Panc1 (cell line): Measurements from ENCODE around the gene DBR1. TPM values are rescaled to one million over a fixed set of nuclear protein-coding genes. Genes with fewer than 3 reads are reported as not detected.

Source experiments
- ATAC-seq: fragments of 200-7000 bp; cut with Tn5 transposase; 2 replicates; pipeline ENCODE4 v1.9.1; 2020; ENCODE audit warnings: mild to moderate bottlenecking, moderate library complexity
- BruUV-seq: library from RNA; stranded (reverse); fragments of 400-500 nt; replicated peaks from 2 replicates; lab custom pipeline; 2021; lab: Mats Ljungman, UMichigan
- CTCF ChIA-PET: fragments of 300-600 bp; sonication (Branson Sonifier 250); formaldehyde crosslinking; loops from one replicate; lab custom pipeline; 2022; ENCODE audit warnings: antibody characterized with exemption; lab: Charles Lee
- POLR2A ChIA-PET: fragments of 300-600 bp; sonication (Branson Sonifier 250); formaldehyde crosslinking; loops from one replicate; lab custom pipeline; 2022; ENCODE audit warnings: antibody characterized with exemption; lab: Charles Lee
- DNase-seq: peaks from one replicate; pipeline ENCODE4 v3.0.0-alpha.2; 2010; ENCODE audit warnings: low read depth, low spot score
- H3K27ac ChIP-seq: 2 replicates; pipeline ENCODE4 v1.5.1; 2011; ENCODE audit warnings: mild to moderate bottlenecking, low read length, inconsistent platforms
- H3K27me3 ChIP-seq: fragments of 200-500 bp; sonication (Bioruptor generic); 2 replicates; pipeline ENCODE4 v1.6.0; 2014; ENCODE audit warnings: low read length, inconsistent platforms; ENCODE audit not compliant: control insufficient read depth, insufficient read depth
- H3K36me3 ChIP-seq: fragments of 200-500 bp; sonication (Bioruptor generic); 2 replicates; pipeline ENCODE4 v1.5.1; 2014; ENCODE audit warnings: inconsistent platforms, mild to moderate bottlenecking, low read length, moderate library complexity; ENCODE audit not compliant: control insufficient read depth, insufficient read depth
- H3K4me1 ChIP-seq: 2 replicates; pipeline ENCODE4 v1.5.1; 2011; ENCODE audit warnings: inconsistent platforms, mild to moderate bottlenecking, low read length, moderate library complexity; ENCODE audit not compliant: control insufficient read depth, insufficient read depth
- H3K4me3 ChIP-seq, 2 experiments: 2 replicates each; pipeline ENCODE4 v1.5.1; 2011 to 2012; ENCODE audit warnings: low read depth in 2 of 2, low read length in 2 of 2, mild to moderate bottlenecking in 2 of 2, inconsistent platforms in 1 of 2, moderate library complexity in 1 of 2
- H3K9me3 ChIP-seq: fragments of 200-500 bp; sonication (Bioruptor generic); 2 replicates; pipeline ENCODE4 v1.5.1; 2014; ENCODE audit warnings: low read depth, mild to moderate bottlenecking, inconsistent platforms, low read length, moderate library complexity; ENCODE audit not compliant: control insufficient read depth, insufficient read depth
- CTCF ChIP-seq: fragments of 450-650 bp; IDR thresholded peaks from 2 replicates; pipeline ENCODE4 v1.5.1; 2017; ENCODE audit warnings: mild to moderate bottlenecking
- POLR2AphosphoS5 ChIP-seq: IDR thresholded peaks from 2 replicates; pipeline ENCODE4 v1.6.1; 2012; ENCODE audit warnings: mild to moderate bottlenecking, low read depth, low read length, moderate library complexity
- REST ChIP-seq, 2 experiments: IDR thresholded peaks; 2 replicates each; pipeline ENCODE4 v1.6.1; 2011 to 2012; ENCODE audit warnings: low read depth in 2 of 2, control low read depth in 1 of 2, low read length in 1 of 2, mild to moderate bottlenecking in 1 of 2, moderate library complexity in 1 of 2; ENCODE audit not compliant: insufficient read depth in 1 of 2
- SIN3A ChIP-seq: IDR thresholded peaks from 2 replicates; pipeline ENCODE4 v1.6.1; 2012; ENCODE audit warnings: low read depth, mild to moderate bottlenecking, low read length, moderate library complexity, borderline replicate concordance; ENCODE audit not compliant: insufficient read depth
- TCF7L2 ChIP-seq: IDR thresholded peaks from 2 replicates; pipeline ENCODE4 v1.6.1; 2011; ENCODE audit warnings: mild to moderate bottlenecking, low read depth, low read length, inconsistent platforms
- in situ Hi-C: cut with HindIII; loops from 2 replicates; pipeline ENCODE4 v1.10.0; 2016; ENCODE audit warnings: low sequenced_read_pairs, low pct_unique_long_range_greater_than_20kb
- intact Hi-C: fragments of 100-400 bp; cut with micrococcal nuclease; formaldehyde crosslinking; loops from one replicate; pipeline ENCODE4 v1.10.0; 2022; ENCODE audit not compliant: unreplicated experiment
- total RNA-seq: library from RNA; stranded (reverse); gene quantifications from one replicate; pipeline ENCODE4 v1.2.1, GENCODE V29; 2021; ENCODE audit not compliant: unreplicated experiment

Gene DBR1
- total RNA-seq, 1 experiment from 2014 or later: 21.8 TPM

- POLR2A ChIA-PET: no interaction called here
- TF ChIP-seq CTCF (no peak), TCF7L2 (no peak), SIN3A (no peak), POLR2AphosphoS5 (no peak), REST (IDR thresholded peaks at IDR 0.05; ENCODE audit: insufficient read depth in 1 of 2, low read depth in 2 of 2, low read length in 1 of 2) (no peak)
- H3K4me1 ChIP-seq: no peaks in the 10 kb centered on the region
- CTCF ChIA-PET: no interaction called here
- ATAC-seq: no peak
- H3K36me3 ChIP-seq: no peaks in the 10 kb centered on the region
- no peaks in the 10 kb centered on the region for H3K9me3 ChIP-seq
- H3K27ac ChIP-seq: no peak overlapping the region
- in situ Hi-C loops: no loop called here
- BruUV-seq: no TSS peak
- no peak overlapping the region for H3K4me3 ChIP-seq
- H3K27me3 ChIP-seq: no peaks in the 10 kb centered on the region
- DNase-seq: no peak
- intact Hi-C loops: no loop called here
Observed at GRCh38 chr3:138206196-138206595, 31.5 kb upstream of the DBR1 start.

GRCh38 chr3:138205527-138205926 lies 30.8 kb upstream of the DBR1 start:
- no peak overlapping the region for H3K27ac ChIP-seq
- H3K4me3 ChIP-seq: no peak overlapping the region
- intact Hi-C loops: no loop called here
- H3K36me3 ChIP-seq: no peaks in the 10 kb centered on the region
- ATAC-seq (no peak), DNase-seq (no peak)
- in situ Hi-C loops: no loop called here
- no peaks in the 10 kb centered on the region for H3K4me1 ChIP-seq
- no peaks in the 10 kb centered on the region for H3K9me3 ChIP-seq
- POLR2A ChIA-PET: no interaction called here
- TF ChIP-seq SIN3A: no peak
- TF ChIP-seq CTCF: no peak
- TF ChIP-seq TCF7L2: no peak
- TF ChIP-seq REST (IDR thresholded peaks at IDR 0.05; ENCODE audit: insufficient read depth in 1 of 2, low read depth in 2 of 2, low read length in 1 of 2): no peak
- TF ChIP-seq POLR2AphosphoS5: no peak
- no peaks in the 10 kb centered on the region for H3K27me3 ChIP-seq
- no TSS peak for BruUV-seq
- CTCF ChIA-PET: no interaction called here
